Inferior parietal cortex (tissue), 1 donor: ENCODE results near the gene TTC24.
A peak's percentile ranks its signal among the peaks of the same experiment; 100 is the strongest.
"Not testable (repeated sequence)": the region's sequence is repeated elsewhere in the genome, so short reads cannot be mapped to it uniquely, and the experiment has no call there.

ENCODE experiments used
- DNase-seq: peaks from one replicate; pipeline ENCODE4 v3.0.0-alpha.2; 2016; ENCODE audit errors: extremely low spot score

The TTC24 gene

DNA sequence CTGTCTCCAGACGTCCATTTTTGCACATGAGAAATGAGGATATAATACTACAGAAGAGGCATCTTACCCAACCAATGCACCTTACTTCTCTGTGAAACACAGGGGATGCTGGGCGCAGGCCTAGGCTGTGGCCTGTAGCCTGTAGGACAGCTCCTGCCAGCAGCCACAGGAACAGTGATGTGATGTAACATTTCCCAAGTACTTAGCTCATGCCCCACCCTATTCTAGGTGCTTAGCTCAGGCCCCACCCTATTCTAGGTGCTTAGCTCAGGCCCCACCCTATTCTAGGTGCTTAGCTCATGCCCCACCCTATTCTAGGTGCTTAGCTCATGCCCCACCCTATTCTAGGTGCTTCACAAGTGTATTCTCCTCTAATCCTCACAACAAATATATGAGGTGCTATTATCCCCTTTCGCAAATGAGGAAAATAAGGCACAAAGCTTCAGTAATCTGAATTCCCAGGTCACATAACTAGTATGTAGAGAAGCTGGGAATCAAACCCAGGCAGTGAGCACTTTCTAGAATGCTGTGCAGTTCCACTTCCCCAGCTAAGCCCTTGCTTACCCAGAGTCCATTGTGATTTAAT is 7.5 kb downstream of the TTC24 start:
- DNase-seq = no peak

DNA sequence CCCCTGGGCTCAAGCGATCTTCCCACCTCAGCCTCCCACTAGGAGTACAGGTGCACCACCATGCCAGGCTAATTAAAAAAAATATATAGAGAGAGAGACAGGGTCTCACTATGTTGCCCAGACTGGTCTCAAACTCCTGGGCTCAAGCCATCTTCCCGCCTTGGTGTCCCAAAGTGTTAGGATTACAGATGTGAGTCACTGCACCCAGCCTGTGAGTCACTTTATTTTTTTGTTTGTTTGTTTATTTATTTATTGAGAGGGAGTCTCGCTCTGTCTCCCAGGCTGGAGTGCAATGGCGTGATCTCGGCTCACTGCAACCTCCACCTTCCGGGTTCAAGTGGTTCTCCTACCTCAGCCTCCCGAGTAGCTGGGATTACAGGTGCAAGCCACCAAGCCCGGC is 8.4 kb downstream of the TTC24 start:
- not testable (repeated sequence) for DNase-seq

DNA sequence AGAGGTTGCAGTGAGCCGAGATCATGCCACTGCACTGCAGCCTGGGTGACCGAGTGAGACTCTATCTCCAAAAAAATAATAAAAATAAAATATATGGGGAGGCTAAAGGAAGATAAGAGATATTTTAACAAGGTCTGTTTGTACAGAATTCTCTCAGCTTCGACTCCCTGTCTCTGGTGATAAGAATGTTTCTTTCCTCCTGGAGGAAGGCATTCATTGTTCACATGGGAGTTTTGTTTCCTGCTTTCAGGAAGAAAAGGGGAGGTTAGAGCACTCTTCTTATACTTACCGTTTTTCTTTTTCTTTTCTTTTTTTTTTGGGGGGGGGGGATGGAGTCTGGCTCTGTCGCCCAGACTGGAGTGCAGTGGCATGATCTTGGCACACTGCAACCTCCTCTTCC is 10.0 kb downstream of the TTC24 start:
- no peak for DNase-seq

DNA sequence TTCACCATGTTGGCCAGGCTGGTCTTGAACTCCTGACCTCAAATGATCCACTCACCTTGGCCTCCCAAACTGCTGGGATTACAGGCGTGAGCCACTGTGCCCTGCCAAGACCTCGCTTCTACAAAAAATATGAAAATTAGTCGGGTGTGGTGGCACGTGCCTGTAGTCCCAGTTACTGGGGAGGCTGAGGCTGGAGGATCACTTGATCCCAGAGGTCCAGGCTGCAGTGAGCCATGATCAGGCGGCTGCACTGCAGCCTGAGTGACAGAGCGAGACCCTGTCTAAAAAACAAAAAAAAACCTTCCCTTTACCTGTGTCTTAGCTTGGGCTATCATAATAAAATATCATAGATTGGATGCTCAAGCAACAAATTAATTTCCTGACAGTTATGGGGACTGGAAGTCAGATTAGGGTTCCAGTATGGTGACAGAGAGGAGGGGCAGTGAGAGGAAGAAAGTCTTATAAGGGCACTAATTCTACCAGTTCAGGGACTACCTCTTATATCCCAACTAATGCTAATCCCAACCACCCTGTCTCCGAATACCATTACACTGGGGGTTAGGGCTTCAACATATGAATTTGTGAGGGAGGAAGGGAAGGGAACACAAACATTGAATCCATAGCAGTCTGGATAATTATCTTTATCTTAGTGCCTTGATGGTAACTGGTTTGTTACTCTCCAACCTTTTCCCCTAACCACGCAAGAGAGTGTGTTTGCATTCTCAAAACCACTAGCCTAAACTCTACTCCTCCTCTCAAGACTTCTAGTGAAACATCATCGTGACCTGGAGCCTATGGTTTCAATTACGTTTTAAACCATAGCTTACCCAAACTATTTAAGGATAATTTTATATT is 11.0 kb downstream of the TTC24 start:
- DNase-seq = no peak

DNA sequence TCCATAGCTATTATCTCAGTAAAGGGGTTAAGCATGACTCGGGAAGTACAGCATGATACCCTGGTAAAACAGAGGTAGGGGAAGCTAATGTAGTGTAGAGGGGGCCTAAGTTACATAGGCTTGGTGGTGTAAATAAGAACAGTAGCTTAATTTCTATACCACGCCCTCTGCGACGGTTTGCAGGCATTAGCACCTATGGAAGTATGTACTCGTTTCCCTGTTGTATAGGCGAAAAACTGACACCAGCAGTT is 11.6 kb downstream of the TTC24 start:
- DNase-seq = no peak

DNA sequence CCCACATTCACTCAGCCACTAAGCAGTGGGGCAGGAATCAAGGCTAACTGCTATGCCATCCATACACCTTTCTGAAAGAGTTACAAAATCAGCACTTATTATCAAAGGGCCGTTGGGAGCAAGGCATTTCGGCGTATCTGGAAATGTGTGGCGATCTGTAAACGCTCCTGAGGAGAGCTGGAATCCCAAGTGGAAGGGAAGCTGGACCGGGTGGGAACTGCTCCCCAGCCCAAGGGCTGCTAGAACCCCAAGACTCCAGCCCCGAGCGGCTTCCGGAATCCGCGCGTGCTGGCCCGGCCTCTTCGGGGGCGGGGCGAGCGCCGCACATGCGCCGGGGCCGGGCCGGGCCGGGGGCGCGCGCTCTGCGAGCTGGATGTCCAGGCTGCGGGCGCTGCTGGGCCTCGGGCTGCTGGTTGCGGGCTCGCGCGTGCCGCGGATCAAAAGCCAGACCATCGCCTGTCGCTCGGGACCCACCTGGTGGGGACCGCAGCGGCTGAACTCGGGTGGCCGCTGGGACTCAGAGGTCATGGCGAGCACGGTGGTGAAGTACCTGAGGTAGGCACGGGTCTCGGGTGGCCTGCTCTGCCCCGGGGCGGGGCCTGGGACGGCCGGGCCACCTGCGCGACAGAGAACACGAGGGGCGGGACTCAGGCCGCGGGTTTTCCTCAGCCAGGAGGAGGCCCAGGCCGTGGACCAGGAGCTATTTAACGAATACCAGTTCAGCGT is 12.1 kb downstream of the TTC24 start, which contains the start of gene NAXE:
Gene NAXE (plus strand): TSS at position 345 of the 726 bp plus-strand sequence. CDS start 29 bp downstream, at position 374.
- DNase-seq = peak; percentile 80

DNA sequence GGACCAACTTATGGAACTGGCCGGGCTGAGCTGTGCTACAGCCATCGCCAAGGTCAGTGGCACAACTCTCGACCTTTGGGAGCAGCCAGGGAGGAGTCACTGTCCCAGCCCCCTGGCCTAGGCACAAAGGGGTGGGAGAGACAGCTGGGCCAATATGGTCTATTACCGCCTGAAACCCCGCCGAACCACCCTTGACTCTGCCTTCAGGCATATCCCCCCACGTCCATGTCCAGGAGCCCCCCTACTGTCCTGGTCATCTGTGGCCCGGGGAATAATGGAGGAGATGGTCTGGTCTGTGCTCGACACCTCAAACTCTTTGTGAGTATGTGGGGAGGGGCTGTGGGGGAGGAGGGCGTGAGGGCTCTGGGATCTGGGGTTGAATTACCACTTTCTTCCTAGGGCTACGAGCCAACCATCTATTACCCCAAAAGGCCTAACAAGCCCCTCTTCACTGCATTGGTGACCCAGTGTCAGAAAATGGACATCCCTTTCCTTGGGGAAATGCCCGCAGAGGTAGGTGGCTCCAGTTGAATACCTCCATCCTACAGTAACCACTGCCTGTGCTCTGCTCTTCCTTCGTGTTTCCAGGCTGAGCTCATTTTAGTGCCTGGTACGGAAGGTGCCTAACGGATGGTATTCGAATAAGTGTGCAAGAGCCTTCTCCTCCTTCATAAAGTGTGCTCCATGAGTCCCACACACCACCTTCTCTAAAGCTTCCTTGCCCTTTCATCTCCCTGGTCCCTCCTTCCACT is 12.8 kb downstream of the TTC24 start:
- no peak for DNase-seq

DNA sequence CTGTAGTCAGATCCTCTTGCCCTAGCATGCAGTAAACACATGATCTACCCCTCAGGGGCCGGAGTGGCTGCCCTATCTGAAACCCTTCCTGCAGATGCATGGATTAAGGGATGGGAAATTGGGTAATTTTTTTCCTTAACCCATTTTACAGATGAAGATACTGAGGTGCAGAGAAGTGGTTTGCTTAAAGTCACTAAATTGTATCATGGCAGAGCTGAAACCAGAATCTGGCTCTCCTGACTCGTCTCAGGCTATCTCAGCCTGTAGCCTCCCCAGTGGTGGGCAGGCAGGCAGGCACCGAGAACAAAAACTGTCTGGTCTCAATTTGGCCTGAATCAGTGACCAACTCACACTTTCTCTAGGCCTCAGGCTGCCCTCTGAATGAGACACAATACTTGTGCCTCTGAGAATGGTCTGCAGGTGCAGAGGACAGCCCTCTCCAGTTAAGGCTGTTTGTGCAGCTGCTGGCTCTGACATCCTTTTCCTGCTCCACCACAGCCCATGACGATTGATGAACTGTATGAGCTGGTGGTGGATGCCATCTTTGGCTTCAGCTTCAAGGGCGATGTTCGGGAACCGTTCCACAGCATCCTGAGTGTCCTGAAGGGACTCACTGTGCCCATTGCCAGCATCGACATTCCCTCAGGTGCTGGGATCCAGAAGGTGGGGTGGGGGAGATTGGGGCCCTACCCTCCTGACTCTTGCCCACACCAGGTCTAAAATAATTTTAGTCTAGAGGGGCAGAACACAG is 13.6 kb downstream of the TTC24 start:
- DNase-seq = no peak

DNA sequence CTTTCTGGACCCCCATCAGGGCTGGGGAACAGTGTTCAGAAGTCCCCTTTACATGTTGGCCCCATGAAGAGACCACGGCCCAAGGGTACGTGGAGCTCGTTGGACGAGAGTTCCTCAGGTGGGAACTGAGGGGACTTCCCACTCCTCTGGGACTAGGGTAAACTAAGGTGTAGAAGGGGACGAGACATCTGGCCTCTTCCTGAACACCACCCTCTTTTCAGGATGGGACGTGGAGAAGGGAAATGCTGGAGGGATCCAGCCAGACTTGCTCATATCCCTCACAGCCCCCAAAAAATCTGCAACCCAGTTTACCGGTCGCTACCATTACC is 14.1 kb downstream of the TTC24 start:
- no peak for DNase-seq

DNA sequence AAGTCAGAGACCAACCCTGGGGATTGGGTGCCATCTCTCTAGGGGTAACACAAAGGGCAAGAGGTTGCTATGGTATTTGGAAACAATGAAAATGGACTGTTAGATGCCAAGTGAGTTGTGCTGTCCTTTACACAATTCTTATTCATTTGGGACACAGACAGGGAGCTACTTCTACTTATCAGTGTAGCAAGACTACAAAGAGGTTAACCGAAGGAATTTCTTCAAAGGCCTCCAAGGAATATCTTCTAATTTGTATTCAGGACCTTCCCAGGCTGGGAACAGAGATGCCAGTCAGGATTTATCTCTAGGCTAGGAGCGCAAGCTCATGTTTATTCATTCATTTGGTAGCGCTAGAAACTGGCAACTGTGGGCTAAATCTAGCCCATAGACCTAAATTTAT is 14.7 kb downstream of the TTC24 start:
- no peak for DNase-seq

DNA sequence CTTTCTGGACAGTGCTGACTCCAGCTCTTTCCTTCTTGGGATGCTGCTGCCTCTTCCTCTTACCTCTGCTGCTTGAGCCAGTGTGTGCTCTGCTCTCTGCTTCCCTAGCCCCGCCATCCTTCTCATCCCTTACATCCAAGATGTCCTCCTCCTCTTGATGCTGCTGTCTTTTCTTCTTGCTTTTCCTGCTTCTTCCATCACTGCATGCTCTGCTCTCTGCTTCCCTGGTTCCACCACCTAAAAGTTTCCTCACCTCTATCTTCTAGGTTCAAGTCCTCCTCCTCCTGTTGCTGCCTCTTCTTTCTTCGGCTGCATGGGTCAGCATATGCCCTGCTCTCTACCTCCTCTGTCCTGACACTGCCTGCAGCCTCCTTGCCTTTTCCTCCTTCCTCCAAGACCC is 15.5 kb downstream of the TTC24 start:
- DNase-seq = no peak

DNA sequence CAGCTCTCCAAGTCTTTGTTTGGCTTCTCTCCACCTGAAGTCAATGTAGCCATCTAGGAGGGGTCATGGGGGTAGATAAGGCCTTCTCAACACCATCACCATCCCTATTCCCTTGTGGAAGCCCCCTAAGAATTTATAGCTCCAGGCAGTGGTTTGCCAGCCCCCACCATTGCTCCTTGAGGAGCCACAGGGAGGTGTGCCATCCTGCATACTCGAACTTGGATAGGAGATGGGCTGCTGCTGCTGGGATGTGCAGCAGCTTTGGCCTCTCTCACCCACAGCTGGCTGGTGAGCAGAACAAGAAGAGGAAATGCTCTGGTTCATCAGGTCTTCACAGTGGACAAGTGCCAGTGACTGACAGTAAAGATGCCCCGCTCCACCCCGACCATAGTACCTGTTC is 16.9 kb downstream of the TTC24 start:
- no peak for DNase-seq

DNA sequence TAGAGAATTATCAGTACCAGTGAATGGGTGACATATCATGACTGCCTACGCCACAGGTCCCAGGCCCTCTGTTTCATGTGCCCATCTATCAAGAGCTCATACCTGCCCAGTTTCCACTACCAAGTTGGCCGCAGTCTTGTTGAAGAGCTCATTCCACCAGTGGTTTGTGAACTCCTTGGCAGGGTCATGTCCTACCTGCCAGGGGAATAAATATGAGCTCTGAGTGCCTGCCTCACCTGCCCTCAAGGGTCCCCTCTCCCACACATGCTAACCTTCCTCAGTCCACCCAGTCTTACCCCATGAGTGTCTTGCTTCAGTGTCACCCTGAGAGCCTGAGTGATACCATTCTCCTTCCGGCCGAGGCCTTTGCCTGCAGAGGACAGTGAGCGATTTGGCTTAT is 18.6 kb downstream of the TTC24 start:
- DNase-seq = no peak

DNA sequence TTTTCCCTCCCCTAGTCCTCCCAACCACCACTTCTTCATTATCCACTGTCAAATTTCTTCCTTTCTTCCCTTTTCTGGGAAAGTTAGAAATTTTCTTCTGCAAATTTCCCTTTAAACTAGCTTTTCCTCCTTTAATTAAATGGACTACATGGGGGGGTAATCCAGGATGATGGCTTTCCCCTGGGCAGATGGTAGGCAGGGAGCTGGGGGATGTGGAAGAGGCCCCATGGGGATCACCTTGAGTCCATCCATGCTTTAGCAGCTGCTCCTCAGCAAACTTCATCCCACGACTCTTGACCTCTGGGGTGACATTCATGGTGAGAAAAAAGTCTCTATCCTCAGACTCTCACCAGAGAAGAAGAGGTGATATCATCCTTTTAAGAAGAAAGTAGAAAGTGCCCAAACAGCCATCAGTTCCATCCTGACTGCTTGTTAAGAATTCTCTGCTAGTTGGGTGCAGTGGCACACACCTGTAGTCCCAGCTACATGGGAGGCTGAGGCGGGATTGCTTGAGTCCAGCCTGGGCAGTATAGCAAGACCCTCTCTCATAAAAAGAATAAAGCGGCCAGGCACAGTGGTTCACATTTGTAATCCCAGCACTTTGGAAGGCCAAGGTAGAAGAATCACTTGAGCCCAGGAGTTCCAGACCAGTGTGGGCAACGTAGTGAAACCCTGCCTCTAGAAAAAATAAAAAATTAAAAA is 19.4 kb downstream of the TTC24 start:
- DNase-seq = no peak

DNA sequence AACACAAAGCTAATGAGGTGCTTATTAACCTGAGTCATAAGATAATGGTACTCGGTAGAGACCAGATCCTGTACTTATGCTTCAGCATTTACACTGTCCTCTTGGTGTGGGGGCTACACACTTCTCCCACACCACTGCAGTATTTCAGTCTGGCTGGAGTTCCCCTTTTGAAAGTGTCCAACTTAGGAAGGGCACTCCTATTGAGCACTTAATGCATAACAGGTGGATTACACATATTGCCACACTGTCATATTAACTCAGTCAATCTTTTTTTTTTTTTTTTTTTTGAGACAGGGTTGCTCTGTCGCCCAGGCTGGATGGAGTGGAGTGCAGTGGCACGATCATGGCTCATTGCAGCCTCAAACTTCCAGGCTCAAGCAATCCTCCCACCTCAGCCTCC is 20.3 kb downstream of the TTC24 start:
- DNase-seq = no peak

DNA sequence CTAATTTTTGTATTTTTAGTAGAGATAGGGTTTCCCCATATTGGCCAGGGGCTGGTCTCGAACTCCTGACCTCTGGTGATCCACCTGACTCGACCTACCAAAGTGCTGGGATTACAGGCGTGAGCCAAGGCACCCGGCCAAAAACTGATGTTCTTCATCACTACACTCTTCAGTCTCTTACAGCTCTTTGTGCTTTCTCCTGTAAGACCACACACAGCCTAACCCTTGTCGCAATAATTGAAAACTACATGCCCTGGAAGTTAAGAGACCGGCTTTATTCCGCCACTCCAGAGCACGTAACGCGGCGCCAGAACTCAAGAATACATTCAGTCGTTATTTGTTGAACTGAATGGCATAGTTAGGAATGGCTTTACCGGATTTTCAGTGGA is 21.2 kb downstream of the TTC24 start:
- no peak for DNase-seq

DNA sequence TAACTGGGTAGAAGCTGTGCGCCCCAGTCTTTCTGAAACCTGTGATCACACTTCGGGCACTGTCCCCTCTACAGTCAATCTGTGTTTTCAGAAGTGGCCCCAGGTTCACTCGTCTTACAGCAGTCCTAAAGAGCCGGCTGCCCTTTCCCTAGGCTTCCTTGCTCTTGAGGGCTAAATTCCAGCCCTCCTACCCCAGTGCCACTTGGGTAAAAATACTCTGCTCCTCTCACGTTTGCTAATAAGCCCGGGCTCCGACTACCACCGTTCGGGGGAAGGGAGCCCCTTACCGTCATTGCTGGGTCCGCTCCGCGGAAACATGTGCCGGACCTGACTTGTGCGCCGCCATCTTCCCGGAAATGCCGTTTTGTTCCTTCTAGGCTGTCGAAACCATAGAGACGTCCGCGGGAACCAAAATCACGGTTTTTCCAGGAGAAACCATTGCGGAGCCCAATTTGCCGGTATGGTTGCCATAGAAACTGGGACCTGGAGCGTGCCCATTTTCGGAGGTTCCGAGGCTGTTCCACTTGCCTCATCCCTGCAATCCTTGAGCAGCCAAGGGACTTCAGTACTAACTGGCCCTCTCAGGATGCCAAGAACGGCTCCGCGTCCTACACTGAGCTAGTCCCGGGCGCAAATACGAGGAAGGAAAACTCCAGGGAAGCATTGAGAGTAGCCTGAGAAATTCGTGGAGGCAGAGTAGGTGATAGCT is 21.8 kb downstream of the TTC24 start, which contains the start of gene GPATCH4:
Gene GPATCH4 (minus strand): TSS at position 358 of the 709 bp plus-strand sequence.
- DNase-seq = peak; percentile 92

DNA sequence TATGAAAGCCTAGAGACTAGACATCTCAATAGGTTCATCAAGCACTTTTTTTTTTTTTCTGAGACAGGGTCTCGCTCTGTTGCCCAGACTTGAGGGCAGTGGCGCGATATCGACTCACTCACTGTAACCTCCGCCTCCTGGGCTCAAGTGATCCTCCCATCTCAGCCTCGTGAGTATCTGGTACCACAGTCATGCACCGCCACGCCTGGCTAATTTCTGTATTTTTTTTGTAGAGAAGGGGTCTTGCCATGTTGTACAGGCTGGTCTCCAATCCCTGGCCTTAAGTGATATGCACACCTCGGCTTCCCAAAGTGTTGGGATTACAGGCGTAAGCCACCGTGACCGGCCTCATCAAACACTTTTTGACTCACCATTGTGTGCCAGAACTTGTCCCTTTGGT is 22.4 kb downstream of the TTC24 start:
- DNase-seq = no peak

DNA sequence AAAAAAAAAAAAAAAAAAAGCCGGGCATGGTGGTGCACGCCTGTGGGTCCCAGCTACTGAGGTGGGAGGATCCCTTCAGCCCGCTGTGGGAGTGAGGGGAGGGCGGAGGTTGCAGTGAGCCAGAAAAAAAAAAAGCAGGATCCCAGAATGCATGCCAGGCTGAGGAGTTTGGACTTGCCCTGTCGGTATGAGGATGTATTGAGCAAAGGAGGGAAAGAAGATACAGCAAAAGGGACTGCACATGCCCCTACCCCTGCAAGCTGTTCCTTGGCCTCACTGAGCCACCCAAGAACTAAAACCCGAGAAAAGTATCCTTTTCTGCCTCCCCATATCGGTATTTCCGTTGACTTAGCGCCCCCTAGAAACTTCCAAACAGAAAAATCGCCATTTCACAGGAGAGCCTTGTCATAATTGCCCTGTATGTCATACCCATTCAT is 23.1 kb downstream of the TTC24 start:
- DNase-seq = no peak

DNA sequence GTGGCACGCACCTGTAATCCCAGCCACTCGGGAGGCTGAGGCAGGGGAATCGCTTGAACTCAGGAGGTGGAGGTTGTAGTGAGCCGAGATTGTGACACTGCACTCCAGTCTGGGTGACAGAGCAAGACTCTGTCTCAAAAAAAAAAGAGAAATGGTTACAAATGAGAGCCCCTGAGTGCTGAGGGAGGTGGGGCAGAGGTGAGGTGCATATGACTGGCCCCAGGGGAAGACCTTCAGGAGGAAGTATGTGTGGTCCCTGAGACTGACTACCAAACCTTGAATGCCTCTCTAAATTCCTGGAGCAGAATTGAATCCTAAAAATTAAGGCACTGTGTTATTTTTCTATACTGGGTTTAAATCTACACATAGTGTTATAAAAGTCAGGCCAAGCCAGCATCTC is 27.8 kb downstream of the TTC24 start:
- DNase-seq = not testable (repeated sequence)
